NCI-H1436 treated with DMSO at 0.1 percent for 48 hours (cell line): ENCODE measurements around the gene RUNX1.

ENCODE experiments used
- DNase-seq: peaks from one replicate; lab custom pipeline; 2025; lab: John Stamatoyannopoulos, UW

Gene RUNX1

GRCh38 chr21:34783815-34784214, 265.3 kb downstream of the RUNX1 start:
- no peak for DNase-seq

DNA sequence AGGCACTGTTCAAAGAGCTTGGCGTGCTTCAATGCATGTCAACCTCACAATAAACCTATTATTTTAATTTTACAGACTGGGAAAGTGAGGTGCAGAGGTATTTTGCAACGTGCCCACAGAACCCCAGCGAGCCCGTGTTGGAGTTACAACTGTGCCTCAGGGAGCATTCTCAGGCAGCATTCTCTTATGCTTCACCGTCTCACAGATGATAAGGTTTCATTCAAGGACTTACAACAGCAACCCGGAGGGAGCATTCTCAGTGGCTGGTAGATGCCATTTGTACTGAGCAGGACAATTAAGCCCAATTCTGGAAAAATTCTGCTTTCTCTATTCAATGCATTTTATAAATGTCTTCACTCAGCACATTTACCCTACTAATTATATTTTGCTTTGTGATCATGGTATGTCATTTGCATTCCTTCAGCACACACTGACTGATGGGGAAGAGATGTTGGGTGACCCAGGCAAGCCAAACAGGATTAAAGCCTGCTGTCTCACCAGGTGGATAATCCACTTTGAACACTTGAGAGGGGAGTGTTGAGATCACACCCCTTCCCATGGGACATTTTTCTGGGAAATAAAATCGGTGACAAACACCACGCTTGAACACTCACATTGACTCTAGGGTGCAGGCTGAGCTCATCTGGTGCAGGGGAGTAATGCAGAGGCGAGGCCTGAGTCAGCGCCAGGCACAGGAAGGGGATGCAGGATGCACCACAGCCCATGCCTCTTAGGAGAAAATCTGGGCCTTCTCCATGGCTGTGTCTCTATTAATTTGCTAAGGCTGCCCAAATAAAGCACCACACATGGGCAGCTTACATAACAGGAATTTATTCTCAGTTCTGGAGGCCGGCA, 266.4 kb downstream of the RUNX1 start:
- DNase-seq = no peak

GRCh38 chr21:34781526-34781925, 267.6 kb downstream of the RUNX1 start:
- no peak for DNase-seq

- DNase-seq = no peak
Observed at GRCh38 chr21:34779860-34780259, 269.2 kb downstream of the RUNX1 start.

DNA sequence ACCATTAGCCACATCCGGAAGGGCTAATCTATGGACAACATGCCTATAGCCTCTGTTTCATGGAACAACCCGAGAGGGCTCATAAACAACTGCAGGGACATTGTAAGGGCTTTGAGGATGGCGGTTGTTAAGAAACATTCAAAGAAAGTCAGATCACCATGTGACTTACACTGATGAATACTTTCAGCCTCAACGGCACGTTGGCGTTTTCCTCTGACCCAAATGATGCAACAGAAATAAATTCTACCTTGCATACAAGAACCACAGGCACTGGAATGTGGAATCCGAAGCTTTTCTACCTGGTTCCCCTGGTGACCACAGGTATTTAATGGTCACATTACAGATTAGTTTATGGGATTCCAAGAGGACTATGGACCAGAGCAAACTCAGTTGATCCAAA, 273.3 kb downstream of the RUNX1 start:
- no peak for DNase-seq

DNA sequence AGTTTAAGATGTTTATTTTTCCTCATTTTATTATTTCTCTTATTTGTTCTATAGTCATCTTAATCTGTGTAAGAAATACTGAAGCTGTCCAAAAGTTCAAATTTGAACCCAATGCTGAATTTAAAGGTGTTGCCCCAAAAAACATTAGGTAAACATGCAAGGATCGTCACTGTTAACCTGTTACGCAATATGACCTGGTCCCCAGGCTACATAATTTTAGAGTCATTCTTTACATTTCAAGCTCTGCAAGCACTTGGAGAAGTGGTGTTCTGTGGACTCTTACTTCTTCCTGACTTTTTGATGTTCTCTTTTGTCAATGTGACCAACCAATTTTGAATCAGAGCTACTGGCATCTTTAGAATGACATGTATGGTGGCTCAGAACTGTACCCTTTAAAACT, 274.4 kb downstream of the RUNX1 start:
- no peak for DNase-seq

GRCh38 chr21:34771512-34772028, 277.5 kb downstream of the RUNX1 start:
- no peak for DNase-seq

- DNase-seq = no peak
Observed at GRCh38 chr21:34770576-34770975, 278.5 kb downstream of the RUNX1 start.

- no peak for DNase-seq
Observed at GRCh38 chr21:34768326-34768725, 280.8 kb downstream of the RUNX1 start.

- no peak for DNase-seq
Observed at GRCh38 chr21:34766862-34767261, 282.2 kb downstream of the RUNX1 start.

DNA sequence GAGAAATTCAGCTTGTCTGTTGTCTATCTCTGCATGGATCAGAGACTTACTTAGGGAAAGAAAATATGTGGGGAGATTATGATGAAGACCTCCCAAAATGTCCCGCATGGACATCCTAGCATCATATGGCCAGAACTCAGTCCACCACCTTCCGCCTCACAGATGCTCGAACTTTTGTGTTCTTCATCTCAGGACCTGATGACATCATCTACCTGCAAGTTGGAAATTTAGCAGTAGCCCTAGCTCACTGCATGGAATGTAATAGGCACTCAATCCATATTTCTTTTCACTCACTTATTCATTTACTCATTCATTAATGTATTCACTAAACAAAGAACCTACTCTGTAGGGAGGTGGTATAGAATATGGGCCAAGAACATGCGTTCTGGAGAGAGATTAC, 283.5 kb downstream of the RUNX1 start:
- DNase-seq = no peak

GRCh38 chr21:34764715-34765284, 284.3 kb downstream of the RUNX1 start:
- DNase-seq = no peak

GRCh38 chr21:34762786-34763185, 286.3 kb downstream of the RUNX1 start:
- no peak for DNase-seq

GRCh38 chr21:34761758-34762330, 287.3 kb downstream of the RUNX1 start:
- DNase-seq = no peak

GRCh38 chr21:34754690-34755647, 294.1 kb downstream of the RUNX1 start:
- no peak for DNase-seq

GRCh38 chr21:34748862-34749261, 300.2 kb downstream of the RUNX1 start:
- DNase-seq = no peak

GRCh38 chr21:34745557-34746255, 303.4 kb downstream of the RUNX1 start:
- DNase-seq = peak; percentile 15

- DNase-seq = no peak
Observed at GRCh38 chr21:34744801-34745200, 304.3 kb downstream of the RUNX1 start.

DNA sequence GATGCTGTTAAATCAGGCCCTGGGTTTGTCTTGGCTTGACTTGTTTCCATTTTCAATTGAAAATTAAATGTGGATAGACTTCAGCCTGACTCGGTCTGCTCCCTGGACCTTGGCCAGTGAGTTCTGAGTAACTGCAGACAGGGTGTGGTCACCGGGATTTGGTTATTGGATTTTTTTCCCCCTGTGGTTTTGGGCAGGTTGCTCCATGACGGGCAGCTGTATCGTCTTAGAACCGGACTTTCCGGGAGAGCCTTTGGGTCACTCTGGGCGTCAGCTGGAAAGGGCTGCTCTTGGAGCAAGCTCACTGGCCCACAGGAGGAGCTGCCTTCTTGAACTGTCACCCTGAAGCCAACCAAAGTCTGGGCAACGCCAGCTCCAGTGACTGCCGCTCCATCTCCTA, 305.3 kb downstream of the RUNX1 start:
- no peak for DNase-seq

DNA sequence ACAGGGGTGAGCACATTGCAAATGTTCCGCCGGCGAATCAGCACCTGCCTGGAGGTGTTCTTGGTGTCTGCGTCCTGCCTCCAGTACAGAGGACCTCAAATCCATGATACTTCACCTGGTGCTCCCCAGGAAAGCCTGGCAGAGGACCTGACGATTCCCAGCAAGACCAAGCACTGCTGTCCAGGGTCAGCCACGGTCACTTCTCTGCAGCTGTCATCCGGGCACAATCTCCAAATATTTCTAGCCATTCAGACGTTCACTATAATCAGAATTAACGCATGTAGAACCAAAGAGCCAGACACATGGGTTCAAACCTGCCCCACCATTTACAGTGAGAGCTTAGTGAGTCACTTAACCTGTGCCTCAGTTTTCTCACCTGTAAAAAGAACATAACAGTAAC, 305.8 kb downstream of the RUNX1 start:
- no peak for DNase-seq

- DNase-seq = no peak
Observed at GRCh38 chr21:34740198-34740597, 308.9 kb downstream of the RUNX1 start.
